Keratinocyte (primary cell): ENCODE results near the gene AOX1.

Experiments used
- EZH2 ChIP-seq: IDR thresholded peaks from one replicate; pipeline ENCODE4 v1.6.1; 2012; ENCODE audit warnings: inconsistent platforms, mild to moderate bottlenecking, low read length, moderate library complexity
- TF ChIP-seq, protein P1 (sequence below), 3 experiments: IDR thresholded peaks in 1 of 3; conservative IDR thresholded peaks in 1 of 3; optimal IDR thresholded peaks in 1 of 3; 2 replicates in 2 of 3; 3 replicates in 1 of 3; pipeline versions ENCODE3 to v1.5.1; 2011; ENCODE audit warnings: low read length in 3 of 3, mild to moderate bottlenecking in 3 of 3, moderate library complexity in 2 of 3, control low read depth in 1 of 3, inconsistent platforms in 1 of 3; ENCODE audit not compliant: insufficient read depth in 2 of 3; ENCODE audit errors: extremely low read depth in 1 of 3

- TF ChIP-seq, protein P1, sequence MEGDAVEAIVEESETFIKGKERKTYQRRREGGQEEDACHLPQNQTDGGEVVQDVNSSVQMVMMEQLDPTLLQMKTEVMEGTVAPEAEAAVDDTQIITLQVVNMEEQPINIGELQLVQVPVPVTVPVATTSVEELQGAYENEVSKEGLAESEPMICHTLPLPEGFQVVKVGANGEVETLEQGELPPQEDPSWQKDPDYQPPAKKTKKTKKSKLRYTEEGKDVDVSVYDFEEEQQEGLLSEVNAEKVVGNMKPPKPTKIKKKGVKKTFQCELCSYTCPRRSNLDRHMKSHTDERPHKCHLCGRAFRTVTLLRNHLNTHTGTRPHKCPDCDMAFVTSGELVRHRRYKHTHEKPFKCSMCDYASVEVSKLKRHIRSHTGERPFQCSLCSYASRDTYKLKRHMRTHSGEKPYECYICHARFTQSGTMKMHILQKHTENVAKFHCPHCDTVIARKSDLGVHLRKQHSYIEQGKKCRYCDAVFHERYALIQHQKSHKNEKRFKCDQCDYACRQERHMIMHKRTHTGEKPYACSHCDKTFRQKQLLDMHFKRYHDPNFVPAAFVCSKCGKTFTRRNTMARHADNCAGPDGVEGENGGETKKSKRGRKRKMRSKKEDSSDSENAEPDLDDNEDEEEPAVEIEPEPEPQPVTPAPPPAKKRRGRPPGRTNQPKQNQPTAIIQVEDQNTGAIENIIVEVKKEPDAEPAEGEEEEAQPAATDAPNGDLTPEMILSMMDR (optimal IDR thresholded peaks at IDR 0.05 in 1 of 3, IDR thresholded peaks at IDR 0.05 in 1 of 3, conservative IDR thresholded peaks at IDR 0.05 in 1 of 3; ENCODE audit: extremely low read depth in 1 of 3, insufficient read depth in 2 of 3, low read length in 3 of 3) = no peak
- no peak for TF ChIP-seq EZH2
These were observed 70.2 kb downstream of the AOX1 start for GRCh38 chr2:200655918-200656580.
